HG03039 (cell line): ENCODE results near the gene APBB1IP.
"Not testable (repeated sequence)": the region's sequence is repeated elsewhere in the genome, so short reads cannot be mapped to it uniquely, and the experiment has no call there.

ENCODE experiments used
- ATAC-seq: cut with Tn5 transposase; IDR thresholded peaks from one replicate; pipeline ENCODE4 v1.9.1; 2021; ENCODE audit warnings: mild to moderate bottlenecking, moderate library complexity; ENCODE audit not compliant: unreplicated experiment

The APBB1IP gene

DNA sequence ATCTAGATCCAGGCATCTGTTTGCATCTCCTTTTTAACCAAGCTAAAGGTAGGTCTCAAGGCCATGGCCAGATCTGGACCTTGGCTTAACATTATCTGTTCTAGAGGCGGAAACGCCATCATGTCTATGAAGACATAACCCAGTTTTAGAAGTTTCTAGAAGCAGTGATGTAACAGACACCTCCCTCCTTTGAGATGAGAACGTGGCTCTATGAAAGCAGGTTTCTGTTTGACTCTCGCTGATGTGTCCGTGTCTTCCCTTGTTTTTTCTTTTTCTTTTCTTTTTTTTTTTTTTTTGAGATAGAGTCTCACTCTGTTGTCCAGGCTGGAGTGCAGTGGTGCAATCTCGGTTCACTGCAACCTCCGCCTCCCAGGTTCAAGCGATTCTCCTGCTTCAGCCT, 36.7 kb downstream of the APBB1IP start:
- ATAC-seq, result not testable (repeated sequence)

DNA sequence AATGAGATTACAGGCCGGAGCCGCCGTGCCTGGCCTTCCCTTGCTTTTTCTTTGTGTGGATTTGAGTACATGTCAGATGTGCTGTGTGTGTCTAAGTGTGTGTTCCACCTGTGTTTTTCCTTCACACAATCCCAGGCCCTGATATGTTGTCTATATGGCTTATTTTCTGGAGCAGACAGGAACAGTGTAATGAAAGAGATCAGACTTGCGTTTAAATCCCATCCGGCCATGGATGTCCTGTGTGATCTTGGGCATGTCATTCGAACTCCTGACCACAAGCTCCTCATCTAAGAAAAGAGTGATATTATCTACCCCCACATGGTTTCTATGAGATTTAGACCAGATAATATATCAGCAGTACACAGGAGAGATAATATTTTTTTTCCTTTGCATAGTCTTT, 37.2 kb downstream of the APBB1IP start:
- ATAC-seq, result no peak

DNA sequence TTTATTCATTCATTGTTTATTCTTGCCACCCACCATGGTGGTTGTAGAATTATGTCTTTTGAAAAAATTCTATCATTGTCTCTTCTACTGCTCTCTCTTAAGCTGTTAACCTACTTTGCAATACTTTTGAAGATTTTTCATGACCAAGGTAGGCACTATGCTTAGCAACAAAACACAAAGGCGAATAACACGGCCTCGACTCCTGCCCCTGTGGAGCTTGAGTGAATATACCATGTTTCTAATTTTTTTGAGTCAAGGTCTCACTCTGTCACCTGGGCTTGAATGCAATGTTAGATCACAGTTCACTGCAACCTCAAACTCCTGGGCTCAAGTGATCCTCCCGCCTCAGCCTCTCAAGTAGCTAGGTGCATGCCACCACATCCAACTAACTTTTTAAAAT, 39.4 kb downstream of the APBB1IP start:
- ATAC-seq, result no peak

DNA sequence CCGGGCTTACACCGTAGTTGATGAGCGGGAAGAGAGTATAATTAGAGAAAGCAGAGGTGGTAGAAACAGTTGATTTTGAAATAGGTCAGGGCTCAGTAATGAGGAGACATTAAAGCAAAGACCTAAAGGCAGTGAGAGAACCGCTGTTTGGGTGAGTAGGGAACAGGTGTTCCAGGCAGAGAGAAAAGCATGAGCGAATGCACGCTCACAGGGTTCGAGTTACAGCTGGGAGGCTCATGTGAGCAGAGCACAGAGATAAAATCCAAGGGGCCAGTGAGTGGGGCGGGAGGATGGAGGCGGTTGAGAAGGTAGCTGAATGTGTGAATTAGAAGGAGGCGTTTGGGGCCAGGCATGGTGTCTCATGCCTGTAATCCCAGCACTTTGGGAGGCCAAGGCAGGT, 39.9 kb downstream of the APBB1IP start:
- no peak for ATAC-seq

DNA sequence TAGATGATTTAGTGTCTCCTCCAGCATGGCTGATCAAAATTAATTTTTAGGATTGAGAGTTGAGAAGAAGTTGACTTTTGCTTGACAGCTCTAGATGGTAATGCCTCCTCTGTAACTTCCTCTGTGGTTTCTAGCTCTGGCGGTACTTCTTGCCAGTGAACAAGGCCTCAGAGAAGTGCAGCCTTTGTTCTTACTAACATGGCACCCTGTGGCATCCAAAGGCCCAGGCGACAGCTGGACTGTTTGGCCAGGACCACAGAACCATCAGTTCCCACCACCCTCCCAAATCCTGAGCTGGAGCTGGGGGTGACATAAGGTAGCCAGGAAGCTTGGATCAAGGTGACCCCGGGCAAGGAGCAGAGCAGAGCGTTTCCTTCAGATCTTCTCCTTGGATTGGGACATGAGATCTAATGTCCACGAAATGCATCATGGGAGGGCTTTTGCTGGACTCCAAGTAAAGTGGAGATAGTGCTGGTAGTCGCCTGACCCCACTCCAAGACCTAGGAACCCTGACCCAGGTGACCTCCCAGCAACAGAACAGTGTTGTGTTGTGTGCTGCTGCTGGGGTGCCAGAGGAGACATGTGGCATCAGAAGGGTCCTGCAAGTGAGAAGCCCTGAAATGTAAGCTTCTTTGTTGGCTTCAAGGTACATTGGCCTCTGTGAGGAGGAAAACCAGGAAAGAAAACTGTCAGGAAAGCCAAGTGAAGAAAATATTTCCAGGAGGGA, 41.8 kb downstream of the APBB1IP start:
- no peak for ATAC-seq

DNA sequence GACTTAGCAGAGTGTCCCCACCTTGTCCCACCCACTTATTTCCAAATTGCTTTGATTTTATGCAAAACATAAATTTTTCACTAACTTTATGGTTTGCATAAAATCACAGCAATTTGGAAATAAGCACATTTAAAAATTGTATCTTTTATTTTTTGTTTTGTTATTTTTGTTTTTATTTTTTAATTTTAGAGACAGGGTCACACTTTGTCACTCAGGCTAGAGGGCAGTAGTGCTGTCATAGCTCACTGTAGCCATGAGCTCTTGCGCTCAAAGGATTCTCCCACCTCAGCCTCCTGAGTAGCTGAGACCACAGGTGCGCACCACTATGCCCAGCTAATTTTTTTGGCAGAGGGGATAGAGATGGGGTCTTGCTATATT, 43.2 kb downstream of the APBB1IP start:
- ATAC-seq, result no peak

DNA sequence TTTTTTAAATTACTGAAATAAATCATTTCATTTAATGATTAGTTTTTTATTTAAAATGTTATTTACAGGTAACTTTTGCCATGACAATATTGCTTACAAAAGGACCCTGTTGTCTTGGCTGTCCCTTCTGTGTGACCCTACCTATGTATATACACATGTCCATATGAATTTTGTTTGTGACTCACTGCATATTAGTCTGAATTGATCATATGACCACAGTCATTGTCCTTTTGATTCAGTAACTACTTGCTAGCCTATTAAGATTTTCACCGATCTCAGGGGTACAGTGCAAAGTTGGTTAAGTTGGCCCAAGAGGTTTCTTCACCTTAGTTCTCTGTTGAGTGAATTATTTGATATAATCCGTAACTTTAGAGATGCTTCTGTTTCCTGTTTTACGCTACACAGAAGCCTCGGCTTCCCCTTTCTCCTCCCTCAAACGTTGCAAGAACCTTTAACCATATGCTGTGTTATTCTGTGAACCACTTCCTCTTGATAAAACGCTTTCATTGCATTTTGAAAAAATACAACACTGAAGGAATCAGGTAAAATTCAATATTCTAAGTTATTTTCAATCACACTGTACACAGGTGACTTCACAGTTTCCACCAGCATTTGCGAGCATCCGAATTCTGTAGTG, 43.9 kb downstream of the APBB1IP start:
- ATAC-seq, result no peak

DNA sequence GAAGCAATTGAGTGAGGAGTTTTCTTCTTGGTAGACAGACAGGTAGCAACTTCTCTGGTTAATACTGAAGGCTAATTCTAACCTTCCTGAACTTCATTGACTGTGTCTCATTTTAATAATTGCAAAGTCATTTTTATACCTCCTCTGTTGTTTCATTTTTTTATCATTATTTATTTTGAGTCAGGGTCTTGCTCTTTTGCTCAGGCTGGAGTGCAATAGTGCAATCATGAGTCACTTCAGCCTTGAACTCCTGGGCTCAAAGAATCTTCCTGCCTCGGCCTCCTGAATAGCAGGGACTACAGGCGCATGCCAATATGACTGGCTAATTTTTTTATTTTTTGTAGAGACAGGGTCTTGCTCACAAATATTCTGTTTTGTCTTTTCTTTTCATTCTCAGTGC, 45.4 kb downstream of the APBB1IP start:
- ATAC-seq, result no peak

DNA sequence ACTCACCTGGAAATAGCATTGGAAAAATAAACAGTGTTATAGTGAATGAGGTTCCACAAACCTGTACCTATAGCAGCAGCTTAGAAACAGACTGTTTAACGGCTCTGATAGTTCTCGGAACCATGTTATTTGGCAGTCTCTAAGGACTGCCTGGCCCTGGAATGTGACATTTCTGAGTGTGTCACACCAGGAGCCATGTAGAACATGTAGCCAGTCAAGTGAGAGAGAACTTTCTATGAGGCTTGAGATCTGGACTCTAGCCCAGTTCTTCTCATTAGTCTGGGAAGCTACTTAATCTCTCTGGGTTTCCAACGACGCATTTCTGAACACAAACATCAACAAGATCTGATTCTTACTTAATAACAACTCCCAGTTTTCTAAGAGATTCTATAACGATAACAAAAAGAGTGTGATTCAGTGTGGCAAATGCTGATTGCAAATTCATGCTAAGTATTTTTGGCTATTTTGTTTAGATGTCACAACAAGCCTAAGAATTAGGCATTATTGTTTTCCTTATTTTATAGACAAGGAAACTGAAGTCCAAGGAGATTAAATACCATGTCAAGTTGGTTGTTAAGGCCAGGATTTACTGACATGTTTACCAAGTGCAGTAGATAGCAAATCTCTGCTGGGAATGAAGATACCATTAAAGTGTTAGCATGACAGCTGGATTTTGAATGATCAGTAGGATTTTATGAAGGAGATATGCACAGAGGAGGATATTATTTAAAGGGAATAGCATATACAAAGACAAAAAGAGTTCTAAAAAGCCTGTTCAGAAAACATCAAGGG, 47.2 kb downstream of the APBB1IP start:
- no peak for ATAC-seq

DNA sequence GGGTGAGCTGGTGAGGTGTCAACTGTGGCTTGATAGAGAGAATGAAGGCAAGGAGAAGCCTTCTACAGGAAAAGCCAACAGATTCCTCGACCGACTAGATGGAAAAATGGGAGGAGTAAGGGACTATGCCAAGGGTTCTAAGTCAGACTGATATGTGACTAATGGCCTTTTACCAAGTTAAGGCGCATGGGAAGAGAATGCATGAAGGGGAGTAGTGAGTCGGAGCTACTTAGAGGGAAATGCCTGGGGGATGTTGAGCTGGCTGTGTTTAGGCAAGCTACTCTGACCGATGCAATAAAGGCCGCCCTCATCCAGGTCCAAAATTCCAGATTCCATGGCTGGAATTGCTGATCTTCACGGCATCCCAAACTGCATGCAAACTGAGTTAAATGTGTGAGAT, 48.2 kb downstream of the APBB1IP start:
- ATAC-seq, result no peak

DNA sequence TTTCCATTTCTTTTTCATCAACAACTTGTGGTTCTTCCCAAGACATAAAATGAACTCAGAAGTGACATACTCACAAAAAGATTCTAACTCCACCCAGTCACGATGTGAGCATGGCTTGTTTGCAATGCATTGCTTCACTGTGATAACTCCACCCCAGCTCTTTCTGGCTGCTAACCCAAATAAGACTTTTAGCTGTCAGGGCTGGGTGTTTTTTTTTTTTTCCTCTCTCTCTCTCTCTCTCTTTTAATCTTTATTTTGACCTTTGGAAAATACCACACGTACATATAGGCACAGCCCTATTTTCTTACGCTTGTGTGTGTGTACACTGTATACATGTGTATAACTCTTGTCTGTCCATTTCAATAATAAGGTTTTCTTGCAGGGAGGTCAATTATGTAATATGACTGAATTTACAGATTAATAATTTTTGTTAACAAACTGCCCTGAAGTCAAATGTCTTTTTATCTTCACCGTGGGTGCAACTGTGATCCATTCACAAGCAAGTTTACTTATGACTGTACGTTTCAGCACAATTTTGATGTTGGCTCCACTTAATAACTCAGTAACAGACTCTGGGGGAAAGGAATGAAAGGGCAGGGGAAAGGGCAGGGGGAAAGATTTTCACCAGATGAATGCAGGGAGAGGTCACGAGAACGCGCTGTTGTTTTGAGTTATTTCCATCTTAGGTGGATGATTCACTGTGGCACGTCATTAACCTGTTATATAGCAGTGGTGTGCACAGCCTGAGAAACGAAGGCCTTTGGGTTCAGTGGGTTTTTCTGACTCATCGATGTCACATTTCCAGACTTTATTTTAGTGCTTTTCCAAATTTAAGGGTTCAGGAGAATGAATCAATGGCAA, 49.1 kb downstream of the APBB1IP start:
- peak; percentile 64 for ATAC-seq

DNA sequence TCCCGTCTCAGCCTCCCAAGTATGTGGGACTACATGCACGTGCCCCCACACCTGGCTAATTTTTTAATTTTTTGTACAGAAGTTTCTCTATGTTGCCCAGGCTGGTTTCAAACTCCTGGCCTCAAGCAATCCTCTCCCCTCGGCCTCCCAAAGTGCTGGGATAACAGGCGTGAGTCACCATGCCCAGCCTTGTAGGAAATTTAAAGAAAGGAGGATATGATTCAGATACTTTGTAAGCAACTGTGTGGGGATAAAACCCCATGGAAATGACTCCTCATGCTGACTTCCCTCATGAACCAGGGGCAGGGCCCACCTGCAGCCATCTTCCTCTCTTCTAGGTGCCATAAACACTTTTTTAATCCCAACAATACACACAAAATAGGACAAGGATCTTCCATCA, 50.2 kb downstream of the APBB1IP start:
- no peak for ATAC-seq

DNA sequence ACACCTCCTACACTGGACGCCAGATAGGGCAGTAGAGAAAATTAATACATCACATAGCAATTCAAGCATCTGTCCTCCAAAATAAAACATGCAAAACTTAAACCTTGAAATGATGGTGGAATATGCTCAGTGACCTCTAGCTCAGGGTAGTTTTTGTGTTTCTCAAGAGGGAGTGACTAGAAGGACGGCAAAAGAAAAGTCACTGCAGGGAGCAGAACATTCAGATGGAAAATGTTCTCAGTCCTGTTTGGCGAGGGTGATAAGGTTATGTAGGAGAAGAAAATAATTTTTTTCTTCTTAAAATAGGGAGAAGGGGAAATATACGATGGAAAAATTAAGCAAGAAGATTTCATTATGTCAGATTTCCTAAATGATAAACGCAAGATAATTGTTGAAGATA, 50.9 kb downstream of the APBB1IP start:
- no peak for ATAC-seq

DNA sequence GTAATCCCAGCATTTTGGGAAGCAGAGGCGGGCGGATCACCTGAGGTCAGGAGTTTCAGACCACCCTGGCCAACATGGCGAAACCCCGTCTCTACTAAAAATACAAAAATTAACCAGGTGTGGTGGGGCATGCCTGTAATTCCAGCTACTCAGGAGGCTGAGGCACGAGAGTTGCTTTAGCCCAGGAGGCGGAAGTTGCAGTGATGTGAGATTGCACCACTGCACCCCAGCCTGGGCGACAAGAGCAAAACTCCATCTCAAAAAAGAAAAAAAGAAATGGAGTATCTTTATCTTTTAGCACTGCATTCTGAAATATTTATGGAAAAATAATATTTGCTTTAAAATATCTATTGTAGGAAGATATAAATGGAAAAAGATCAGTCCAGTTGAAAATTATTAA, 52.2 kb downstream of the APBB1IP start:
- ATAC-seq, result not testable (repeated sequence)

DNA sequence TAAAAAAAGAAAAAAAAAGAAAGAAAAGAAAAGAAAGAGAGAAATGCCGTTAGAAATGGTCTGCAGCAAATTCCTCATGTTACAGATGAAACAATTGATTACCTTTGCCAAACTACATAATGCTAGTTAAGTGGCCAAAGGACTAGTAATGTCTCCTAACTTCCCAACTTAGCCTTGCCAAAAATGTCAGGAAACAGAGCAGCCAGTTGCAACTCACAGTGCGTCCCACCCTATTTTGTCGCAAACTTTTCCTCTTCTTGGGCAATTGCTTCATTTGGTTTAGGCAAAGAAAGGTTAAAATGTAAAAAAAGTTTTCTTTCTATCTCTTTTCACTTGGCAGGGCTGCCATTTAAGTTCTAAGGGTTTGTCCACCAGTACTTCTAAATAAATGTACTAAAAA, 53.1 kb downstream of the APBB1IP start:
- no peak for ATAC-seq

DNA sequence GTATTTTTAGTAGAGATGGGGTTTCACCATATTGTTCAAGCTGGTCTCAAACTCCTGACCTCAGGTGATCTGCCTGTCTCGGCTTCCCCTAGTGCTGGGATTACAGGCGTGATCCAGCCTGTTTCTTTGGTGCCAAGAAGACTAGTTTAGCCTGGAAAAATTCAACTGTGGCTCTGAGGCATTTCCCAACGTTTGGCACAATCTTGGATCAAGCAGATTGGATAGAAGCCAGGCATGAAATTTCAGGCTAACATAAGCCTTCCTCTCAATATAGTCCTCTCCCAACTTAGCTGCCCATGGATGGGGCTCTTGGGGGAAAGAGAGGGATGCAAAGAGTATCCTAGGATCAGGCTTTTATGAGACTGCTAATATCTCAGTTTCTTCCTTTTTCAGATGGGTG, 53.8 kb downstream of the APBB1IP start:
- no peak for ATAC-seq

DNA sequence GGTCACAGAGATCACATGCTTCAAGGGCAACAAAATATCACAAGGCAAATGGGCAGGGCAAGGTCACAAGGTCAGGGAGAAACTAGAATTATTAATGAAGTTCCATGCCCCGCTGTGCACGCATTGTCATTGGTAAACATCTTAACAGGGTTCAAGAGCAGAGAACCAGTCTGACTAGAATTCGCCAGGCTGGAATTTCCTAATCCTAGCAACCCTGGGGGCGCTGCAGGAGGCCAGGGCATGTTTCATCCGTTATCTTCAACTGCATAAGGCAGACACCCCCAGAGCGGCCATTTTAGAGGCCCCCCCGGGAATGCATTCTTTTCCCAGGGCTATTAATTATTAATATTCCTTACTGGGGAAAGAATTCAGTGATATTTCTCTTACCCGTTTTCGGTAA, 54.6 kb downstream of the APBB1IP start:
- not testable (repeated sequence) for ATAC-seq

DNA sequence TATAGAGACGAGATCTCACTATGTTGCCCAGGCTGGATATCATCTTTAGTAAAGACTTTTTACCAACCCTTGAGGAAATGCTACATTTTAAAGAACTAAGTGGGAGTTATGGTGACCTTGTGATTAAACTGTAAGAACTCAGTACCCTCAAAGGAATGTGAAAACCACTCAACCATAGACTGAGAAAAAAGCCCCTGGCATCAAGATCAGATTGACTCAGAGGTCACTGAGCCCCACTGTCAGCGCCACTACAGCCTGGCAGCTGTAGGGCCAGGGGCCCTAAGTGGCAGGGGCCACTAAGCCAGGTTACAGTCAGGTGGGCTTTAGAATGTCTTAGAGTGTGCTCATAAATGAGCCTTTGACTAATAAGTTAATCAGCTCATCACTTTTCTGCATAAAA, 55.9 kb downstream of the APBB1IP start:
- no peak for ATAC-seq

DNA sequence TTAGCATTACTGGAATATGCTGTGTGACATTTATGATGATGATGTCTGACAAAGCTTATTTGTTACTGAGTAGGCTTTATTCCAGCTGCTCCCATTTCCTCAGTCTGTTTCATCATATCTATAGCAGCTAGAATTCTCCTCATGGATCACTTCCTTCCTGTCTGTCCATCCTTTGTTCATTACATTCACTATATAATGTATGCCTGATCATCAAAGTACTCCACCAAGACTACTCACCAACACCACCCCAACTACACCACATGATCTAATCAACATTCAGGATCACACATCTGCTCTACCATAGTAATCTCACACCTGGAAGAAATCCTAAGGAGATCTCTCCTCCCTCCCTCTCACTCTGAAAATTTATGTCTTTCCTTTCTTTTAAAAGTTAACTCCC, 61.3 kb downstream of the APBB1IP start:
- no peak for ATAC-seq

DNA sequence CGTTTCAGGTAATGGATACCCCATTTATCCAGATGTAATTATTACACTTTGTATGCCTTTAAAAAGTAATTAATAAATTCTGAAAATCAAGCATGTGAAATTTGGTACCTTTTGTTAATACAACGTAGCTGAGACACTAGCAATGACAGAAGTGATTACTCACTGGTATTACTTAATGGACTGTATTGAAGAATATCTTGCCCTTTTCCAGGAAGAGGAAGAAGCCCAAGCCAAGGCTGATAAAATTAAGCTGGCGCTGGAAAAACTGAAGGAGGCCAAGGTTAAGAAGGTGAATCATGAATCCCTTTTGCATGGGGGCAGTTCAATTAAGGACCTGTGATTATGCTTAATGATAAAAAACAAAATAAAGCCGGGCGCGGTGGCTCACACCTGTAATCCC, 64.8 kb downstream of the APBB1IP start:
- ATAC-seq, result no peak

DNA sequence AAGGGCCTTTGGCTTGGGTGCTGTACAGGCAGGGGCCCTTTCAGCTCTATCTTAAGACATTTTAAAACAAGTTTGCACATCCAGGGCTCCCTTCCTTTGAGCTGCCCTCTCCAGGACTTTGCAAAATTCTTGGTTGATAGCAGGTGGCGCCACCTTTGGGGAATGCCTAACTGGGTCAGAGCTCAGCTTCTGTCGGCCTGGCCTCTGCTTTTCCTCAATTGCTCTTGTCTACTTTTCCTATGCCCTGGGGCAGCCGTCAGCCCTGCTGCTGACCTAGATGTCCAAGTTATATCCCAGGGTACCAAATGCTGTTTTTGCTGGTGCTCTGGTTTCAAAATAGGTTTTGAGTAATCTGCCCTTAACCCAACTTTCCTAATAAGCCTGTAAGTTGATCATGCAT, 65.8 kb downstream of the APBB1IP start:
- ATAC-seq, result no peak
